Activated CD8-positive, alpha-beta T cell treated with anti-CD3 and anti-CD28 coated beads for 36 hours (primary cell): ENCODE data around the gene MBD3. TPM values are rescaled to one million over a fixed set of nuclear protein-coding genes. Genes with fewer than 3 reads are reported as not detected.

Source experiments
- ATAC-seq: fragments of 200-7000 bp; cut with Tn5 transposase; one replicate; pipeline ENCODE4 v1.10.0; 2021; ENCODE audit warnings: mild to moderate bottlenecking, moderate library complexity
- CTCF ChIA-PET: fragments of 350-600 bp; sonication (Branson Sonifier 250); formaldehyde crosslinking; loops from one replicate; lab custom pipeline; 2021; ENCODE audit warnings: antibody characterized with exemption; lab: Charles Lee
- POLR2A ChIA-PET: fragments of 350-600 bp; sonication (Branson Sonifier 250); formaldehyde crosslinking; loops from one replicate; lab custom pipeline; 2021; ENCODE audit warnings: antibody characterized with exemption; lab: Charles Lee
- DNase-seq: peaks from one replicate; pipeline ENCODE4 v3.0.0-alpha.2; 2020
- H3K27ac Mint-ChIP-seq: one replicate; pipeline ENCODE4 v1.8.0; 2021; ENCODE audit warnings: mild to moderate bottlenecking, mixed read lengths
- H3K27me3 Mint-ChIP-seq: one replicate; pipeline ENCODE4 v1.8.0; 2021; ENCODE audit warnings: mixed read lengths
- H3K36me3 Mint-ChIP-seq: one replicate; pipeline ENCODE4 v1.8.0; 2021; ENCODE audit warnings: low read depth, mixed read lengths
- H3K4me1 Mint-ChIP-seq: one replicate; pipeline ENCODE4 v1.8.0; 2021; ENCODE audit warnings: low read depth, mixed read lengths
- H3K4me3 Mint-ChIP-seq: one replicate; pipeline ENCODE4 v1.8.0; 2021; ENCODE audit warnings: mild to moderate bottlenecking, moderate library complexity, mixed read lengths
- H3K9me3 Mint-ChIP-seq: one replicate; pipeline ENCODE4 v1.8.0; 2021; ENCODE audit warnings: mixed read lengths
- intact Hi-C: fragments of 100-400 bp; cut with micrococcal nuclease; formaldehyde crosslinking; loops from one replicate; pipeline ENCODE4 v1.10.0; 2022
- total RNA-seq, 2 experiments: library from RNA; stranded (reverse); gene quantifications; one replicate each; pipeline ENCODE4 v1.2.3, GENCODE V29; 2021
- TF ChIP-seq, protein P1 (sequence below): fragments of 200-600 bp; IDR thresholded peaks from one replicate; pipeline ENCODE4 v1.8.0; 2022; ENCODE audit warnings: antibody characterized with exemption, mild to moderate bottlenecking

Gene MBD3
- total RNA-seq, 2 experiments from 2014 or later, result 87.8 to 92.5 TPM

DNA sequence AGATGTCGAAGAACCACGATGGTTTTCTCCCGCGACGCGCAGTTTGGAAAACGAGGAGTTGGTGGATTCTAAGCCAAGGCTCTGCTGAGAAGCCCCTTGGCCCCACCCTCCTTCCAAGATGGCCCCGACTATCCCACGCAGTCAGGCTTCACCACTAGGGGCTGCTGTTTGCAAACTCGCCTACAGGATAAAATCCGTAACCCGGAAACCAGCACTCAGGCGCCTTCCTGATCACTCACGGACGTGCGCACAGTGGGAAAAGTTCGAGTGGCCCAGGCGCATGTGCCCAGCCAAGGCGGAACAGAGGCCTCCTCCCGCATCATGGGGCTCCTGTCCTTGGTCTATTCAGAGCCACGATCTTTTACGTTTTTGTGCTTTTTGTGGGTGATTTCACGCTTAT, 31.8 kb upstream of the MBD3 start:
- Mint-ChIP-seq H3K27me3 (no peaks in the 10 kb centered on the region), H3K4me1 (no peaks in the 10 kb centered on the region), H3K9me3 (no peaks in the 10 kb centered on the region), H3K36me3 (peaks cover 14% of the 10 kb centered on the region), H3K27ac (peak overlapping the region; percentile 34), H3K4me3 (no peak overlapping the region)
- ChIA-PET CTCF (interaction anchor here (0.8 to 1.2 kb wide), 5 partner anchors 16 to 142 kb away, joined by 3 to 6 read pairs (median 3); no protein-coding TSS in a partner anchor), POLR2A (no interaction called here)
- TF ChIP-seq, protein P1, sequence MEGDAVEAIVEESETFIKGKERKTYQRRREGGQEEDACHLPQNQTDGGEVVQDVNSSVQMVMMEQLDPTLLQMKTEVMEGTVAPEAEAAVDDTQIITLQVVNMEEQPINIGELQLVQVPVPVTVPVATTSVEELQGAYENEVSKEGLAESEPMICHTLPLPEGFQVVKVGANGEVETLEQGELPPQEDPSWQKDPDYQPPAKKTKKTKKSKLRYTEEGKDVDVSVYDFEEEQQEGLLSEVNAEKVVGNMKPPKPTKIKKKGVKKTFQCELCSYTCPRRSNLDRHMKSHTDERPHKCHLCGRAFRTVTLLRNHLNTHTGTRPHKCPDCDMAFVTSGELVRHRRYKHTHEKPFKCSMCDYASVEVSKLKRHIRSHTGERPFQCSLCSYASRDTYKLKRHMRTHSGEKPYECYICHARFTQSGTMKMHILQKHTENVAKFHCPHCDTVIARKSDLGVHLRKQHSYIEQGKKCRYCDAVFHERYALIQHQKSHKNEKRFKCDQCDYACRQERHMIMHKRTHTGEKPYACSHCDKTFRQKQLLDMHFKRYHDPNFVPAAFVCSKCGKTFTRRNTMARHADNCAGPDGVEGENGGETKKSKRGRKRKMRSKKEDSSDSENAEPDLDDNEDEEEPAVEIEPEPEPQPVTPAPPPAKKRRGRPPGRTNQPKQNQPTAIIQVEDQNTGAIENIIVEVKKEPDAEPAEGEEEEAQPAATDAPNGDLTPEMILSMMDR, result peak; percentile 68
- ATAC-seq (peak; percentile 81), DNase-seq (peak; percentile 77)
- intact Hi-C loops, result no loop called here

DNA sequence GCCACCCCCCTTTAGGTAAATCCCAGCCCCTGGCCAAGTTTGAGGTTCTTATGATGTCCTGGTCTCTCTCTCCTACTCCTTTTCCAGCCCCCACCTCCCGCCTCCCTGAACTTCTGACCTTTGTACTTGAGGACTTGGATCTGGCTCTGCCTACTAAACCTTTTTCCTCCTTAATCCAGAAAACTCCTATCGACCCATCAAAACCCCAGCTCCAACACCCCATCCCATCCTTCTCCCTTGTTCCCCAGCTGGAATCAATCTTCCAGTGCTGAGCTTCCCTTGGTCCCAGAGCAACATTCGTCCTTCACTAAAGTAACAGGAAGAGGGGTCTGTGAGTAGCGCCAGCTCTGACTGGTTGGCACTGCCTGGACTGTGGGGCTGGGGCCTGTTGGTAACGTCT, 29.9 kb upstream of the MBD3 start:
- intact Hi-C loops, result no loop called here
- H3K4me3 Mint-ChIP-seq, result no peak overlapping the region
- ChIA-PET CTCF (interaction anchor here (0.7 to 1.0 kb wide), 2 partner anchors 87 to 174 kb away, joined by 3 read pairs; no protein-coding TSS in a partner anchor), POLR2A (interaction anchor here (0.9 kb wide), 1 partner anchor 17 kb away, joined by 3 read pairs; the partner anchor contains the start of gene UQCR11)
- no peak for DNase-seq
- no peak for ATAC-seq
- no peak overlapping the region for H3K27ac Mint-ChIP-seq
- no peaks in the 10 kb centered on the region for H3K9me3 Mint-ChIP-seq
- H3K27me3 Mint-ChIP-seq, result no peaks in the 10 kb centered on the region
- TF ChIP-seq, protein P1, result no peak
- peaks cover 17% of the 10 kb centered on the region for H3K36me3 Mint-ChIP-seq
- H3K4me1 Mint-ChIP-seq, result peaks cover 10% of the 10 kb centered on the region

DNA sequence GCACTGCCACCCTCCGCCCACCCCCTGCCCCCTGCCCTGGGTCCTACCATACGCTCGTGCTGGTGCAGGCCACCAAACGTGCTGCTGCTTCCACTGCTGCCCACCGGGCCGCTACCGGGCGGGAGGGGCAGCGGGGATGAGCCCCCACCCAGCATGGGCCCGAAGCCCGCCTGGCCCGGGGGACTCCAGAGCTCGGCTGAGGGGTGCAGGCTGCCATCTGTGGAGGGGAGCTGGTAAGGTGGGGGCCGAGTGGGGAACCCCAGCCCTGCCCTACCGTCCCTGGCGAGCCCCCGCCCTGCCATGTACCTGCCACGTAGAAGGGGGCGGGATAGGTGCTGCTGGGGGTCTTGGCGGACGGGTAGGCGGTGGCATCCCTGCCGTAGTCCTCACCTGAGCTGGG, 29.3 kb upstream of the MBD3 start:
- TF ChIP-seq, protein P1, result no peak
- Mint-ChIP-seq H3K27ac (no peak overlapping the region), H3K9me3 (no peaks in the 10 kb centered on the region), H3K27me3 (no peaks in the 10 kb centered on the region), H3K4me3 (no peak overlapping the region), H3K4me1 (peaks cover 15% of the 10 kb centered on the region), H3K36me3 (peaks cover 18% of the 10 kb centered on the region)
- intact Hi-C loops, result no loop called here
- ChIA-PET CTCF (interaction anchor here (0.7 to 1.0 kb wide), 2 partner anchors 86 to 174 kb away, joined by 3 read pairs; no protein-coding TSS in a partner anchor), POLR2A (interaction anchor here (0.9 kb wide), 1 partner anchor 17 kb away, joined by 3 read pairs; the partner anchor contains the start of gene UQCR11)
- no peak for DNase-seq
- ATAC-seq, result no peak

GRCh38 chr19:1621574-1621973, 28.9 kb upstream of the MBD3 start:
- TF ChIP-seq, protein P1, result no peak
- Mint-ChIP-seq H3K9me3 (no peaks in the 10 kb centered on the region), H3K36me3 (peaks cover 22% of the 10 kb centered on the region)

DNA sequence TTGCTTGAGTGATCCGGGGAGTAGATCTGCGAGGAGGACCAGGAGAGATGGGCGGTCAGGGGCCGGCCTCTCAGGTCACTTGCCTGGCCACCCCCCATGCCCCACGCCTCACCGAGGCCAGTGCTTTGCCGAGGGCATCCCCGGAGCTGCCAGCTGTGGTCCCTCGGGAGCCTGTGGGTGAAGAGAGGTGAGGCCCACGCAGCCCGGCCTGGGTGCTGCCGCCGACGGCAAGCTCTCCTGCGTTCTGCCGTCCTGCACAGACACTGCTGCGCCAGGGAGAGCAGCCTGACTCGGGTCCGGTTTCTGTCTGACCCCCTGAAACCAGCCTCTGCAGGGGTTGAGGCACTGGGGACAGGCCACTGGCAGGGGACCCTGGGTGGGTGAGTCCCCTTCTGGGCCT, 28.4 kb upstream of the MBD3 start:
- DNase-seq (no peak), ATAC-seq (no peak)
- CTCF ChIA-PET, result interaction anchor here (1.8 kb wide), 1 partner anchor 51 kb away, joined by 3 read pairs; no protein-coding TSS in a partner anchor
- Mint-ChIP-seq H3K36me3 (peaks cover 24% of the 10 kb centered on the region), H3K4me3 (no peak overlapping the region), H3K4me1 (peaks cover 22% of the 10 kb centered on the region), H3K27ac (no peak overlapping the region), H3K27me3 (no peaks in the 10 kb centered on the region), H3K9me3 (no peaks in the 10 kb centered on the region)
- intact Hi-C loops, result no loop called here
- POLR2A ChIA-PET, result no interaction called here
- TF ChIP-seq, protein P1, result no peak

More at GRCh38 chr19:1621574-1621973, 28.9 kb upstream of the MBD3 start:
- ATAC-seq, result no peak
- Mint-ChIP-seq H3K4me3 (no peak overlapping the region), H3K27ac (no peak overlapping the region), H3K4me1 (peaks cover 20% of the 10 kb centered on the region), H3K27me3 (no peaks in the 10 kb centered on the region)
- CTCF ChIA-PET, result interaction anchor here (1.8 kb wide), 1 partner anchor 51 kb away, joined by 3 read pairs; no protein-coding TSS in a partner anchor
- intact Hi-C loops, result no loop called here
- POLR2A ChIA-PET, result no interaction called here
- DNase-seq, result no peak
